Omental fat pad (tissue), 4 donors: ENCODE measurements around the gene MTMR3. TPM values are rescaled to one million over a fixed set of nuclear protein-coding genes. Genes with fewer than 3 reads are reported as not detected.

Experiments
- ATAC-seq: fragments of 150-250 bp; one replicate; pipeline ENCODE4 v1.9.1; 2016; ENCODE audit warnings: mild to moderate bottlenecking, moderate library complexity; ENCODE audit not compliant: low FRiP score
- DNase-seq: peaks from one replicate; pipeline ENCODE4 v3.0.0-alpha.2; 2019; ENCODE audit warnings: low spot score
- CTCF ChIP-seq, 3 donors: fragments of 450-650 bp; IDR thresholded peaks; one replicate each; pipeline ENCODE4 v1.5.1; 2016 to 2017; ENCODE audit warnings: antibody characterized with exemption in 3 of 3, mild to moderate bottlenecking in 3 of 3, moderate library complexity in 2 of 3
- total RNA-seq, 4 donors: library from RNA; depleted of rRNA; stranded (reverse); fragments of >200 nt; gene quantifications; one replicate each; pipeline ENCODE4 v1.1.0, GENCODE V29; 2016

MTMR3 gene
- total RNA-seq, 4 donors from 2014 or later, result 41.3 to 88.9 (median 53.2) TPM

GRCh38 chr22:30044881-30045493, 162.0 kb downstream of the MTMR3 start:
- TF ChIP-seq CTCF (IDR thresholded peaks at IDR 0.05), result no peak
- DNase-seq, result no peak
- ATAC-seq, result no peak

DNA sequence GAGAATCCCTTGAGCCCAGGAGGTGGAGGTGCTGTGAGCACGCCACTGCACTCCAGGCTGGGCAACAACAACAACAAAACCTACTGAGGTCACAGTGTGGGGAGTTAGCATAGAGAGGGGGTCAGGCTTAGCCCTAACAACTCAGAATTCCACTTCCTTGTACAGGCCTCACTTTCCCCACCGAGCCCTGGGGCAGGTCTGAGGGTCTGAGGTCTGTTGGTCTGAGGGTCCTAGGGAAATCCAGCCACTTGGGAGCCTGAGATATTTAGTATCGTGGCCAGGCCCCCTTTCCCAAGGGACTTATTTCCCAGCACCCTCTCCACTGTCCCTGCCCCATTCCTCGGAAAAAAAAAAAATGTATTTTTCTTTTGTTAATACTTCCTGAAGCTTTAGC, 162.5 kb downstream of the MTMR3 start:
- ATAC-seq (no peak), DNase-seq (no peak)
- no peak for TF ChIP-seq CTCF (IDR thresholded peaks at IDR 0.05)

DNA sequence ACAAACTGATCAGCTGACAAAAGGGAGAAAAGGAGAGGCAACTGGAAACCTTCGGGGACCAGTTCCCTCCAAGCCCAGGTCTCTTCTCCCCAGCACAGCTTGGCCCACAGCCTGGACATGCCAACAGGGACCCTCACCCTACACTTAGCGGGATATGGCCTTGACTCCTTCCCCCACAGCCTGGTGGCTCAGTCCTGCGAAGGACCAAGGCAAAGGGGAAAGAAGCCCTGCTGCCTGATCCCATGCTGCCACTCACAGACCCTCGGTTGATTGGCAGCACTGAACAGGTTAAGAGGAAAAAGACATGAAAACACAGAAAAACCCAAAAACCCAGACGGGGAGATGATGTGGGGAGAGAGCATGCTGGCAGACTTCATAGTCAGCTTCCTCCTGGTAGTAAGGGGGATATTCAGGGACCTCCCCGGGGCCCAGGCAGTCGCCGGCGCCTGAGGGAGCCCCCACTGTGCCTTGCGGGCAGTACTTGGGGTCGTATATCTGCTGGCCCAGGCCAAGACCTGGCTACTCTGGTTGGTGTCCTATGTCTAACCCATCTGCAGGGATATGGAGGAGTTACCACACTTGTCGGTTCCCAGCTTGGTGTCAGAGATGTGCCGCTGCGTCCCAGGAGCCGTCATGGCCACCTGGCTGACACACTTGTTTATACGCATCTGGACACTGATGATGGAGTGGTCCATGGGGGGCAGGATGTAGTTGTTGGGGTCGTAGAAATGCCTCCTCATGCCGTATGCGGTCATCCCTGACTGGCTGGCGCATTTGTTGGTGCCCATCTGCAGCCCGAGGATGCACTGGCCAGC, 163.1 kb downstream of the MTMR3 start:
- DNase-seq (no peak), ATAC-seq (no peak)
- no peak for TF ChIP-seq CTCF (IDR thresholded peaks at IDR 0.05)

- no peak for DNase-seq
These were observed 163.9 kb downstream of the MTMR3 start for GRCh38 chr22:30046716-30047363.

GRCh38 chr22:30047364-30047738, 164.4 kb downstream of the MTMR3 start:
- DNase-seq (no peak), ATAC-seq (no peak)
- TF ChIP-seq CTCF (IDR thresholded peaks at IDR 0.05), result no peak

More at GRCh38 chr22:30046716-30047363, 163.9 kb downstream of the MTMR3 start:
- no peak for TF ChIP-seq CTCF (IDR thresholded peaks at IDR 0.05)
- ATAC-seq, result no peak

- no peak for ATAC-seq
- DNase-seq, result no peak
- TF ChIP-seq CTCF (IDR thresholded peaks at IDR 0.05), result no peak
These were observed 165.7 kb downstream of the MTMR3 start for GRCh38 chr22:30048681-30049080.
